Measurements from ENCODE around the gene ERN2.

ERN2 gene

GRCh38 chr16:23679986-23680336 is 33.1 kb downstream of the ERN2 start:
- Histone ChIP-seq H3K9me3 (ENCODE audit: control insufficient read depth, low read length) (no peaks in the 10 kb centered on the region), H3K27me3 (ENCODE audit: control insufficient read depth in 1 of 2, insufficient read depth in 1 of 2, low read length in 2 of 2) (no peaks in the 10 kb centered on the region), H4K8ac (ENCODE audit: low read length) (no peak overlapping the region), H2BK120ac (ENCODE audit: low read depth, low read length) (no peak overlapping the region), H3K27ac (ENCODE audit: low read length, poor library complexity, severe bottlenecking) (no peak overlapping the region), H2BK12ac (ENCODE audit: low read length in 2 of 2) (no peak overlapping the region), H2AFZ (ENCODE audit: low read depth, low read length) (no peak overlapping the region), H4K91ac (ENCODE audit: low read length) (no peak overlapping the region), H3K23ac (ENCODE audit: low read length in 2 of 2) (peak overlapping the region in 1 of 2 experiments; percentile 70), H3K9ac (ENCODE audit: low read length) (peak overlapping the region; percentile 91), H3K4me1 (ENCODE audit: control insufficient read depth, insufficient read depth, low read depth, low read length) (peaks cover 27% of the 10 kb centered on the region), H3K14ac (ENCODE audit: low read length in 2 of 2) (peak overlapping the region in 1 of 2 experiments; percentile 87), H2BK15ac (ENCODE audit: low read depth, poor library complexity, severe bottlenecking) (no peak overlapping the region), H2AK5ac (ENCODE audit: low read length, severe bottlenecking) (no peak overlapping the region), H3K79me1 (replicated peaks; ENCODE audit: low read length, poor library complexity, severe bottlenecking) (peaks cover 33% of the 10 kb centered on the region), H3K36me3 (ENCODE audit: control insufficient read depth in 1 of 2, insufficient read depth in 2 of 2, low read depth in 1 of 2, low read length in 2 of 2) (peaks cover 38 to 46% of the 10 kb centered on the region in 2 experiments), H3K18ac (ENCODE audit: low read depth in 1 of 2, low read length in 2 of 2) (no peak overlapping the region), H3K4me3 (ENCODE audit: insufficient read depth in 1 of 2, low read depth in 1 of 2, low read length in 2 of 2) (peak overlapping the region; percentile 66 to 79), H3K4me2 (ENCODE audit: low read length, poor library complexity, severe bottlenecking) (peak overlapping the region; percentile 99), H2BK5ac (ENCODE audit: low read depth, low read length, poor library complexity, severe bottlenecking) (no peak overlapping the region), H3K4ac (ENCODE audit: low read depth in 1 of 2, low read length in 2 of 2) (no peak overlapping the region)
- no peak for DNase-seq
- 25% methylated on average over 6 of the region's 6 CpGs for WGBS

- peak overlapping the region; percentile 35 to 42 for H3K4ac ChIP-seq (ENCODE audit: low read depth in 1 of 2, low read length in 2 of 2)
- peak overlapping the region; percentile 66 to 79 for H3K4me3 ChIP-seq (ENCODE audit: insufficient read depth in 1 of 2, low read depth in 1 of 2, low read length in 2 of 2)
- H2BK5ac ChIP-seq (ENCODE audit: low read depth, low read length, poor library complexity, severe bottlenecking), result no peak overlapping the region
- H3K9me3 ChIP-seq (ENCODE audit: control insufficient read depth, low read length), result no peaks in the 10 kb centered on the region
- H4K8ac ChIP-seq (ENCODE audit: low read length), result no peak overlapping the region
- peak overlapping the region in 1 of 2 experiments; percentile 87 for H3K14ac ChIP-seq (ENCODE audit: low read length in 2 of 2)
- H3K23ac ChIP-seq (ENCODE audit: low read length in 2 of 2), result peak overlapping the region in 1 of 2 experiments; percentile 70
- no peak overlapping the region for H4K91ac ChIP-seq (ENCODE audit: low read length)
- H3K4me1 ChIP-seq (ENCODE audit: control insufficient read depth, insufficient read depth, low read depth, low read length), result peaks cover 27% of the 10 kb centered on the region
- H3K79me1 ChIP-seq (replicated peaks; ENCODE audit: low read length, poor library complexity, severe bottlenecking), result peaks cover 35% of the 10 kb centered on the region
- peak overlapping the region in 1 of 2 experiments; percentile 54 for H3K18ac ChIP-seq (ENCODE audit: low read depth in 1 of 2, low read length in 2 of 2)
- no peak overlapping the region for H3K27ac ChIP-seq (ENCODE audit: low read length, poor library complexity, severe bottlenecking)
- no peaks in the 10 kb centered on the region for H3K27me3 ChIP-seq (ENCODE audit: control insufficient read depth in 1 of 2, insufficient read depth in 1 of 2, low read length in 2 of 2)
- DNase-seq, result peak; percentile 74
- no peak overlapping the region for H2AK5ac ChIP-seq (ENCODE audit: low read length, severe bottlenecking)
- H2BK120ac ChIP-seq (ENCODE audit: low read depth, low read length), result no peak overlapping the region
- H3K36me3 ChIP-seq (ENCODE audit: control insufficient read depth in 1 of 2, insufficient read depth in 2 of 2, low read depth in 1 of 2, low read length in 2 of 2), result peaks cover 38 to 51% of the 10 kb centered on the region in 2 experiments
- no peak overlapping the region for H2AFZ ChIP-seq (ENCODE audit: low read depth, low read length)
- no peak overlapping the region for H2BK12ac ChIP-seq (ENCODE audit: low read length in 2 of 2)
- WGBS, result under 1% methylated on average over 21 of the region's 24 CpGs
- peak overlapping the region; percentile 99 for H3K4me2 ChIP-seq (ENCODE audit: low read length, poor library complexity, severe bottlenecking)
- no peak overlapping the region for H2BK15ac ChIP-seq (ENCODE audit: low read depth, poor library complexity, severe bottlenecking)
- H3K9ac ChIP-seq (ENCODE audit: low read length), result peak overlapping the region; percentile 91
Measured at GRCh38 chr16:23679274-23679985, 33.6 kb downstream of the ERN2 start.

GRCh38 chr16:23678430-23679273 is 34.4 kb downstream of the ERN2 start, which contains the start of gene PLK1:
Gene PLK1, plus strand, starts transcription at chr16:23678889. Its CDS starts 44 bp downstream, at chr16:23678933.
- peaks cover 27% of the 10 kb centered on the region for H3K4me1 ChIP-seq (ENCODE audit: control insufficient read depth, insufficient read depth, low read depth, low read length)
- peak within 1 kb of the TSS in 1 of 2 experiments; percentile 87 for H3K14ac ChIP-seq (ENCODE audit: low read length in 2 of 2)
- peak within 1 kb of the TSS; percentile 91 for H3K9ac ChIP-seq (ENCODE audit: low read length)
- 2% methylated on average over 75 of the region's 75 CpGs for WGBS
- no peak within 1 kb of the TSS for H4K91ac ChIP-seq (ENCODE audit: low read length)
- peak within 1 kb of the TSS; percentile 66 to 79 for H3K4me3 ChIP-seq (ENCODE audit: insufficient read depth in 1 of 2, low read depth in 1 of 2, low read length in 2 of 2)
- peak; percentile 85 for DNase-seq
- no peaks in the 10 kb centered on the region for H3K9me3 ChIP-seq (ENCODE audit: control insufficient read depth, low read length)
- peak within 1 kb of the TSS in 1 of 2 experiments; percentile 70 for H3K23ac ChIP-seq (ENCODE audit: low read length in 2 of 2)
- H3K27me3 ChIP-seq (ENCODE audit: control insufficient read depth in 1 of 2, insufficient read depth in 1 of 2, low read length in 2 of 2), result no peaks in the 10 kb centered on the region
- no peak within 1 kb of the TSS for H2BK12ac ChIP-seq (ENCODE audit: low read length in 2 of 2)
- peaks cover 34 to 51% of the 10 kb centered on the region in 2 experiments for H3K36me3 ChIP-seq (ENCODE audit: control insufficient read depth in 1 of 2, insufficient read depth in 2 of 2, low read depth in 1 of 2, low read length in 2 of 2)
- no peak within 1 kb of the TSS for H2BK120ac ChIP-seq (ENCODE audit: low read depth, low read length)
- peaks cover 37% of the 10 kb centered on the region for H3K79me1 ChIP-seq (replicated peaks; ENCODE audit: low read length, poor library complexity, severe bottlenecking)
- H3K27ac ChIP-seq (ENCODE audit: low read length, poor library complexity, severe bottlenecking), result peak within 1 kb of the TSS; percentile 37
- H3K4me2 ChIP-seq (ENCODE audit: low read length, poor library complexity, severe bottlenecking), result peak within 1 kb of the TSS; percentile 99
- H3K18ac ChIP-seq (ENCODE audit: low read depth in 1 of 2, low read length in 2 of 2), result peak within 1 kb of the TSS in 1 of 2 experiments; percentile 54
- H2BK15ac ChIP-seq (ENCODE audit: low read depth, poor library complexity, severe bottlenecking), result no peak within 1 kb of the TSS
- H2AK5ac ChIP-seq (ENCODE audit: low read length, severe bottlenecking), result peak within 1 kb of the TSS; percentile 16
- H2BK5ac ChIP-seq (ENCODE audit: low read depth, low read length, poor library complexity, severe bottlenecking), result peak within 1 kb of the TSS; percentile 21
- H4K8ac ChIP-seq (ENCODE audit: low read length), result no peak within 1 kb of the TSS
- no peak within 1 kb of the TSS for H2AFZ ChIP-seq (ENCODE audit: low read depth, low read length)
- H3K4ac ChIP-seq (ENCODE audit: low read depth in 1 of 2, low read length in 2 of 2), result peak within 1 kb of the TSS; percentile 35 to 42
